NB4 (cell line): ENCODE data around the gene PHF2.

Experiments used
- DNase-seq: peaks from one replicate; pipeline ENCODE4 v3.0.0; 2010; ENCODE audit warnings: low read depth
- H3K4me3 ChIP-seq: one replicate; pipeline ENCODE4 v1.5.1; 2011; ENCODE audit warnings: mild to moderate bottlenecking, low read depth, low read length, moderate library complexity
- MYC ChIP-seq: IDR thresholded peaks from 2 replicates; pipeline ENCODE4 v1.6.1; 2011; ENCODE audit warnings: low read depth, low read length
- POLR2A ChIP-seq: IDR thresholded peaks from 2 replicates; pipeline ENCODE4 v1.6.1; 2011; ENCODE audit warnings: mild to moderate bottlenecking; ENCODE audit not compliant: insufficient read length; ENCODE audit errors: extremely low read depth
- TF ChIP-seq, protein P1 (sequence below): IDR thresholded peaks from 2 replicates; pipeline ENCODE4 v1.6.1; 2011; ENCODE audit warnings: low read depth, low read length
- TF ChIP-seq, protein P2 (sequence below): IDR thresholded peaks from one replicate; pipeline ENCODE4 v1.5.1; 2012; ENCODE audit warnings: low read depth, low read length

The PHF2 gene

DNA sequence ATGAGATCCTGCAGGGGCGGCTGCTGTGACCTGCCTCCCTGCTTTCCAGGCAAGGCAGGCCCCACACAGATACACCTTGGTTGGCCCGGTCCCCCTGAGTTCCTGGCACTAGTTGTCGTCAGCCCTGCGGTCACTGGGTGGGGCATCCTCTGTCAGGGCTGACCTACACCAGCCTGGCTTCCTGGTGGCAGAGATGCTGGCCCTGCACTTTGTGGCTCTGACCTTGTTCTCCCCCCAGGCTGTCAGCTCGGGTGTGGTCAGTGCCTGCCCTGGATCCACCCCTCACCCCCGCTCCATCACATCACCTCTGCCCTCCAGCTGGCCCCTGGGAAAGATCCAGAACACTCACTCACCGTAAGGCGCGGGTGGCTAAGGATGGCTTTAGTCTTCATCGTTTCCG, 74.1 kb downstream of the PHF2 start:
- TF ChIP-seq MYC (no peak), POLR2A (no peak)
- TF ChIP-seq, protein P1, sequence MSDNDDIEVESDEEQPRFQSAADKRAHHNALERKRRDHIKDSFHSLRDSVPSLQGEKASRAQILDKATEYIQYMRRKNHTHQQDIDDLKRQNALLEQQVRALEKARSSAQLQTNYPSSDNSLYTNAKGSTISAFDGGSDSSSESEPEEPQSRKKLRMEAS, result no peak
- TF ChIP-seq, protein P2, sequence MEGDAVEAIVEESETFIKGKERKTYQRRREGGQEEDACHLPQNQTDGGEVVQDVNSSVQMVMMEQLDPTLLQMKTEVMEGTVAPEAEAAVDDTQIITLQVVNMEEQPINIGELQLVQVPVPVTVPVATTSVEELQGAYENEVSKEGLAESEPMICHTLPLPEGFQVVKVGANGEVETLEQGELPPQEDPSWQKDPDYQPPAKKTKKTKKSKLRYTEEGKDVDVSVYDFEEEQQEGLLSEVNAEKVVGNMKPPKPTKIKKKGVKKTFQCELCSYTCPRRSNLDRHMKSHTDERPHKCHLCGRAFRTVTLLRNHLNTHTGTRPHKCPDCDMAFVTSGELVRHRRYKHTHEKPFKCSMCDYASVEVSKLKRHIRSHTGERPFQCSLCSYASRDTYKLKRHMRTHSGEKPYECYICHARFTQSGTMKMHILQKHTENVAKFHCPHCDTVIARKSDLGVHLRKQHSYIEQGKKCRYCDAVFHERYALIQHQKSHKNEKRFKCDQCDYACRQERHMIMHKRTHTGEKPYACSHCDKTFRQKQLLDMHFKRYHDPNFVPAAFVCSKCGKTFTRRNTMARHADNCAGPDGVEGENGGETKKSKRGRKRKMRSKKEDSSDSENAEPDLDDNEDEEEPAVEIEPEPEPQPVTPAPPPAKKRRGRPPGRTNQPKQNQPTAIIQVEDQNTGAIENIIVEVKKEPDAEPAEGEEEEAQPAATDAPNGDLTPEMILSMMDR, result no peak
- no peak for DNase-seq
- no peak overlapping the region for H3K4me3 ChIP-seq

DNA sequence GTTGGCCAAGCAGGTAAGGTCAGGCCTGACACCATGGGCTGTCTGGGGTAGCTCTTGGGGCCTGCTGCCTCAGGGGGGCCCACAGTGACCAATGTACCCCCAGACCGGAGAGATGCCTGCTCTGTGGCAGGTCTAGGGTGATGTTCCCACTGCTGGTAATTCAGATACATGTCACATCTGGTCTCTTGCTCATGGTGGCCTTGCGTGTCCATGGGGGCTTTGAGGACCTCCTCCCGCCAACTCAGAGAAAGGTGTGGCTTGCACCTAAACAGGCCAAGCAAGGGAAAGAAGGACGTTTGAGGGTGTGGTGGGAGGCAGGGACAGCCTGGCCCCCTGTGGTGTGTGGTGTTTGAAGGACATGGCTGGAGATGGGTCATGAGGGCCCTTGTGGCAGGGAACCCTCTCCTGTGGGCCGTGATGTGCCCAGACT, 75.2 kb downstream of the PHF2 start:
- no peak overlapping the region for H3K4me3 ChIP-seq
- TF ChIP-seq, protein P2, result no peak
- TF ChIP-seq, protein P1, result no peak
- TF ChIP-seq MYC, result no peak
- TF ChIP-seq POLR2A, result no peak
- DNase-seq, result no peak

DNA sequence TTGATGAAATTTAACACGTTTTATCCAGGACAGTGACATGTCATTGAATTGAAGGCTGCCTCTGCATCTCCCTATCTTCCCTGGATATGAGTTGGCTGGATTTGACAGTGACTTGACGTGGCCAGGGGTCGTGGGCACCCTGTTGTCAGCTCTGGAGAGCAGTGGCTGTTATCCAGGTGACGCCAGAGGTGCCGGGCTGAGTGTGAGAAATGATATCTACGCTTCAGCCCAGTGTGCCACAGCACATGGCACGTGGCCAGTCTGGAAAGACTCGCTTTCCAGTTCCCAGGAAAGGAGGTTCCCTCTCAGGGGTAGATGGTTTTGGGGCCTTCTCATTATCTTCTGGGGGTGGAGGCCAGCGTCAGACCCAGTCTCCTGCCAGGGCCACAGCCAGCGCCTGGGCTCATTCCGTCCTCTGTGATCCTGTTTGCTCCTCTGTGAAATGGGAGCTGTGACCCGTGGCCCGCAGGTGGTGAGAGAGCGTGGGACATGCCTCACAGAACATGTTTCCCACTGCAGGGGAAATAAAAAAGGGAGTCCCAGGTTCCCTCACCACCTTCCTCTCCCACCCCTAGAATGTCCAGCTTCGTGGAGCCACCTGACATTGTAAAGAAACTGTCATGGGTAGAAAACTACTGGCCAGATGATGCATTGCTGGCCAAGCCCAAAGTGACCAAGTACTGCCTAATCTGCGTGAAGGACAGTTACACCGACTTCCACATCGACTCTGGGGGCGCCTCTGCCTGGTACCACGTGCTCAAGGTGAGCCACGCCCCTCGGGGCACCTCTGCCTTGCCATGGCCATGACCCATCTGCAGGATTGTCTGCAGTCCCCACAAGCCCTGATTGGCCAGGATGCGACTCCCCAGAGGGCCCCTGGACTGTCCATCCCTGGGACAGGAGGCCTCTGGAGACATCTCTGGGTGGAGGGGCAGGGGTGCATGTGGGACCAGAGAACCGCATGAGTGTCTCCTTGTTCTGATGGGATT, 76.5 kb downstream of the PHF2 start:
- TF ChIP-seq, protein P2, result no peak
- TF ChIP-seq, protein P1, result no peak
- TF ChIP-seq POLR2A (no peak), MYC (no peak)
- DNase-seq, result no peak
- no peak overlapping the region for H3K4me3 ChIP-seq

DNA sequence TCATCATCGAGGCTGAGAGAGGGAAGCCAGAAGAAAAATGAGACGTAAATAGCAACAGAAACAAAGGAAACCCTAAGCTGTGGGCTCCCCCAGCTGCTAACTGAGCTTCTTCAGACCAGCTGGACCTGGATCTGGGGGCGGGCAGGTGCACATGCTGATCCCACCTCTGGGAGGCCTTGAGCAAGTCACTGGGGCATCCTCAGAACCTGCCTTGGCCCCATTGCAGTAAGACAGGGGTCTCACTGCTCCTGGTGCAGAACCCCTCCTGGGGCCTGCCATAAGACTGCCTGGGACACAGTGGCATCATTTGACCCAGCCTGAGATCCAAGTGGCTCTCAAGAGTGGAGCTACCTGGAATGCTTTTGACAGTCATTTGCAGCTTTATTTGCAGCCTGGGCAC, 77.4 kb downstream of the PHF2 start:
- no peak for TF ChIP-seq POLR2A
- no peak for TF ChIP-seq MYC
- TF ChIP-seq, protein P2, result no peak
- TF ChIP-seq, protein P1, result no peak
- H3K4me3 ChIP-seq, result no peak overlapping the region
- no peak for DNase-seq

DNA sequence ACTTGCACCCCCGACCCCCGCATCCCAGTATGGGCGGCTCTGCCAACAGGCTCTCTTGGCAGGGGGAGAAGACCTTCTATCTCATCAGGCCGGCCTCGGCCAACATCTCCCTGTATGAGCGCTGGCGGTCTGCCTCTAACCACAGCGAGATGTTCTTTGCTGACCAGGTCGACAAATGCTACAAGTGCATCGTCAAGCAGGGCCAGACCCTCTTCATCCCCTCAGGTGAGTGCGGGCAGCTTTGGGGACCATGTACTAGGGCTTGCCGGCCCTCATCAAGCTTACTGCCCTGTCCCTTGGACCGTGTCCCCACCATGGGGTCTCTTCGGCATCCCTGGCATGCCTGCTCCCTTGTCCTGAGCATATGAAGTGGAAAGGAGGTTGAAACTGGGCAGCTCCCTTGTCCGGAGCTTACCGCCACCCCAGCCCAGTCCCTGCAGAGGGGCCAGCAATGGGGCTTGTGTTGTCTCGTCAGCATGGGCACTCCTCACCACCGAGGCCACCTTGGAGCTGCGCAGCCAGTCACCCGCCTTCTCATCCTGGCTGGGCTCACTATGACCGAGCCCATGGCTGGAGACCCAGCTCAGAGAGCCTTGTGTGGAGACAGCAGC, 78.1 kb downstream of the PHF2 start:
- H3K4me3 ChIP-seq, result no peak overlapping the region
- no peak for DNase-seq
- TF ChIP-seq, protein P2, result no peak
- TF ChIP-seq, protein P1, result no peak
- TF ChIP-seq MYC, result no peak
- TF ChIP-seq POLR2A, result no peak
